NCI-H146 (cell line): ENCODE results near the gene MCF2L2.
A peak's percentile ranks its signal among the peaks of the same experiment; 100 is the strongest.
"Not testable (repeated sequence)": the region's sequence is repeated elsewhere in the genome, so short reads cannot be mapped to it uniquely, and the experiment has no call there.

Experiments used
- DNase-seq: peaks from one replicate; lab custom pipeline; 2025; lab: John Stamatoyannopoulos, UW

MCF2L2 gene

DNA sequence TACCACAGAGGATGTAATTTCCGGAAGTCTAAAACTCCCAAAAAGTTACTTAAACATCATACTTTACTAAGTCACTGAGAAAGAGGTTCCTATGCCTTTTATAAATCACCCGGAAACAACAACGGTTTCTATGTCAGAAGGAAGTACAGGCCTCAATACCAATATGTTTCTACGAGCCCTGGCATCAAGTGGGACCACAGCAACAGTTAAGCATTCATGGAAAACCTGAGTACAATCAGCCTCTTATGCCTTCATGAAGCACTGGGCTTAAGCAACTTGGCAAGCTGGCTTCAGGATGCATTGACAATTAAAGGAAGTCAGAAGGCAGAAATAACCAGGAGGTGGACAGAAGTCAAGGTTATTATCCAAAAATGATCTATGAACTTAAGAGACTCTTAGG lies 194.5 kb downstream of the MCF2L2 start:
- DNase-seq: no peak

DNA sequence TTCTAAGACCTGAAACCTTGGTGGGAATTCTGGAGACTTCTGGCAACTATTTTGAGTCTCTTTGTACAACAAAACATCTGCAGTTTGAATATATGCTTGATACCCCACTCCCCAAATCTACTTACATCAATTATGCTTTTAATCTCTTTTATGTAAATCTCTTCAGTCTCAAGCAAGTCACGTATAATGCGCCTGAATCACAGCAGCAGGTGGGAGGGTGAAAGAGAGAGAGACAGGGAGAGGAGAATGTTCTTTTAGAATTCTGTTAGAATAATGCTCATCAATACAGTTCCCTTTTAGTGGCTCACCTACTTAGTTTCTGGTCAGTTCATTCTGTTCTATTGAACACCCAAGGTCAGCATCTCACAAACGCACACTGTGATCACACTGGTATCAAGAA lies 197.6 kb downstream of the MCF2L2 start:
- DNase-seq: no peak

DNA sequence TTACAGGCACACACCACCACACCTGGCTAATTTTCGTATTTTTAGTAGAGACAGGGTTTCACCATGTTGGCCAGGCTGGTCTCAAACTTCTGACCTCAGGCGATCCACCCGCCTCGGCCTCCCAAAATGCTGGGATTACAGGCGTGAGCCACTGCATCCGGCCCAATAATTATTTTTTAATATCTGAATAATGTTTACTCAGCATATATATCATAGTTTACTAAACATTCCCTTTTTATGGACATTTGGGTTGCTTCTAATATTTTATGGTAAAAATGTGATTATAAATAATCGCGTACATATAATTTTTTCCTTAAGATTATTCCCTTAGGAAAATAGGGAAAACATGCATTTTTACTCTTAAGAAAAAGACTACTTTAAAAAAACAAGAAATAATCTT lies 198.2 kb downstream of the MCF2L2 start:
- not testable (repeated sequence) for DNase-seq

DNA sequence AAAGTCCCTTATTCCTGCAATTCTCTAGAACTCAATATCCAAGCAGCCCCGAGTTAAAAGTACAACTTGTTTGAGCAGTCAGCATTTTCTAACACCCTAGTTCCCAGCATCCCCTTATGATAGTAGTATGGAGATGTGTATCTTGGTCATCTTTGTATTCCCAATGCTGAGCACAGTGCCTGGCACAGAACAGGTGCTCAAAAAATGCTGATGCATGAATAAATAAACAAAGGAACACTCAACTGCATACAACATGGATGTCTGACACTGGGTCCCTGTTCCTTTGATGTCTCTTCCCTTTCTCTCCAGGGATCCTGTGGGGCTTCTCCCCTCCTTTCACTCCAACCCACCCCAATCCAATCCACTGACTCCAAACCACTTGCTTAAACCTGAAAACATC lies 199.2 kb downstream of the MCF2L2 start:
- DNase-seq: no peak

DNA sequence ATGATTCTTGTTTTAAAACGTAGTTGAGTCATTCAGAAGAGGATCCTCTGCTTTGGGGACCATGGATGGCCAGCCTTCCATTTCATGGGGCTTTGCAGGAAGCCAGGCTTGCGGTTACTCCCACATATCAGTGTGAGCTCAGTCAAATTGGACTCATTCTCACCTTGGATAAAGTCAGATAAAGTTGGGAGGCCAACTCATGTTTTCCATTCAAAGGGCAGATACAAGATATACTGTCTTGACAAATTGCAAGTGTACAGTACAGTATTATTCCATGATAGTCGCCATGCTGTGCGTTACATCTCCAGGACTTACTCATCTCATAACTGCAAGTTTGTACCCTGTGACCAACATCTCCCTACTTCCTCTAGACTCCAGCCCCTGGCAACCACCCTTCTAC lies 200.8 kb downstream of the MCF2L2 start:
- DNase-seq: no peak

DNA sequence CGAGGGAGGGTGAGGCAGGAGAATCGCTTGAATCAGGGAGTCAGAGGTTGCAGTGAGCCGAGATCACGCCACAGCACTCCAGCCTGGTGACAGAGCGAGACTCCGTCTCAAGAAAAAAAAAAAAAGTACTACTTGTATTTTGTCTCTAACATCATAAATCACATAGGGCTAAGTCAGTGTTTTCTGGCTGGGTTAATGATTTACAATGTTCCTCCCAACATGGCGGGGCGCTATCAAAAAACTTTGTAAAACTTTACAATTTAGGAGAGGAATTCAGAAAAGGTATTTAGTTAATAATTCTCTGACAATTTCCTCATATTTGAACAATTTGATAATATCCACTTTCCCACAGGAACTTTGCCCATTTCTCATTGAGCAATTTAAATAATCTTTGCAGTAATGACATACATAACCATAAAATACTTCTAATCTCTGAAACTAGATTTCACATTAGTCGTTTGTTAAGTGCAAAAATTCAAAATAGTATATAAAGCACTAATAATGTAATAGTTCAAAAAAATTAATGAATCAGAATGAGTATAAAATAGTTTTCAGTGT lies 202.0 kb downstream of the MCF2L2 start:
- no peak for DNase-seq

DNA sequence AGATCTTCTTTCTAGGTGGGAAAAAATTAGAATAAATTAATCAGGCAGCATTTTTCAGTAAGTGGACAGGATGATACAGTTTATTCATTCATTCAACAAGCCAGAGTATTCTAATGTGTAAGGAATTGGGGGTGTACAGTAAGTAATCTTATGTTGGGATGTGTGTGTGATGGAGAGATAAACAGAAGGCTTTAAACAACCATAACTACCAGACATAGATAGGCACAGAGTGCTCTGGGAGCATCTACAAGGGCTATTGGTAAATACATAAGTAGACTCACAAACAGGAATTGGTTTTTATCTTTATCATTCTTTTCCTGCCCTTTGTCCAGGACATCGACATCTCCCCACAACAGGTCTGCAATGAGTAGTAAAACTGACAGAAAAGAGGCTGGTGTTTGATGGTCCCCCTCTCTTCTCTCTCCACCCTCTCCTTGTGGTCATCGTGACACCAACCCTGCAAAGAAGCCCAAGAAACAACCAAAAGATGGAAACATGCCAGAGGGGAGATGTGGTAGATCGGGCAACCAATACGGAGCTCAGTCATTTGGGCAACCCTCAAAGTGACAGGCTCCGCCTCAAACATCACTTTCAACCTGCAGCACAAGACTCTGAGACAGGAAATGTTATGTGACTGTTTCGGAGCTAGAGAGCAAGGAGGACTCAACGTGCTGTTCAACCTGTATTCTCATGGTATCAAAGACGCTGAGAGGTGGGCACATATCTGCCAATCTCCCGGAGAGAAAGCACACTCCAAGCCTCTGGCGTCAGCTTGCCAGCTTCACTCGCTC lies 204.0 kb downstream of the MCF2L2 start:
- no peak for DNase-seq

DNA sequence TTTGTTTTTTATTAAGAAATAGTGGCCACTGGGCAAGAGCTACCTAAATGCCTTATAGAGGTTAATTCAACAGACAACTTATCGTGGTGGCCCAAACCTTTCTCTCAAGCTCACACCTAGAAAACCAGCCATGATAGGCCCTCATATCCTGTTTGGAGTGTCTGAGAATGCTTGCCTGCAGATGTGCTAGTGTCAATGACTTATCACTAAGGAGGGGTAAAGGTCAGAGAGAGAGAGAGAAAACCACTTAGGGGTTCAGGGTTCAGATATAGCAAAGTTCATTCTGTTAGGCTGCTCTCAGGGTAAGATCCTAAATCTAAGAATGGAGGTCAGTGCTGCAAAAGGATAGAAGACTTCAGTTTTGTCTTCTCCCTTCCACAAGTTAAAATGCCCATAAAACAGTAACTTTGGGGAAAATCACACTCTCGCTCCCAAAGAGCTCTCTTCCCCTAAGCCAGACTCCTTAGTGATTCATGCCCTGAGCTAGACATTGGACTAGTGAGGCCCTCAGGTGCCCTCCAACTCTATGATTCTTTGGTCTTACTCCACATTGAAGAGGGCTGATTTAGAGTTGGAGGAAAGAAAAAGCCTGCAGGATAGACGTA lies 205.7 kb downstream of the MCF2L2 start:
- DNase-seq: no peak

DNA sequence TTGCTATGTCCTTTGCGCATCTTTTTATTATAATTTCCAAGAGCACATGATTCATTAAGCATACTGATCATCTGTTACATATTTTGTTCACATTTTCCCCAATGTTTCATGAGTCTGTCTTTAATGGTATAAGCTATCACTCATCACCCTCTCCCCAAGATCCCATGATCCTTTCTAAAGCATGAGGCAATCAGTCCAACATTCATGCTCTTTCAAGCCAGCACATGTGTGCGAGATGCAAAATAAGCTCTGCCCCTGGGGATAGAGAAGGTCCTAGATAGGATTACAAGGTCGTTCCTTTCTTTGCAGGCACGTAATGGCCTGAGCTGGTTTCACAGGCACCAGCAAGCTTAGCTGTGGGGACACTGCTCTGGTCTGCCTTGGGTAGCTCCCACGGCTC lies 207.6 kb downstream of the MCF2L2 start:
- DNase-seq: no peak

DNA sequence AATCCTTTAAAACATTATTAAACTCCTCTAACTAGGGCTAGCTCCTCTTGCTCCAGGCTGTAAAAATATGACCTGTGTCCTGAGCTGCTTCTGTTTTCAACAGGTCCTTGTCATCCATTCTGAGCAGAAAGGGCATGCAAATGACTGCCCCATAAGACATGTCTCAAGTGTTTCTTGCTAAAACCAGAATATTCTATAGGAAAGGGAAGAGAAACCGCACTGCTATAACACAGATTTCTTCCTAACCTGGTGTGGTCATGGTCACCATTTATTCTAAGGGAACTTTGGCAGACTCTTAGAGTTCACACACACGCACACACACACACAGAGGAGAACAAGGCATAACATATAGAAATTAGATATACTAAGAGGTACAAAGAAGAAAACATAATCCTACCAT lies 209.6 kb downstream of the MCF2L2 start:
- DNase-seq: no peak

DNA sequence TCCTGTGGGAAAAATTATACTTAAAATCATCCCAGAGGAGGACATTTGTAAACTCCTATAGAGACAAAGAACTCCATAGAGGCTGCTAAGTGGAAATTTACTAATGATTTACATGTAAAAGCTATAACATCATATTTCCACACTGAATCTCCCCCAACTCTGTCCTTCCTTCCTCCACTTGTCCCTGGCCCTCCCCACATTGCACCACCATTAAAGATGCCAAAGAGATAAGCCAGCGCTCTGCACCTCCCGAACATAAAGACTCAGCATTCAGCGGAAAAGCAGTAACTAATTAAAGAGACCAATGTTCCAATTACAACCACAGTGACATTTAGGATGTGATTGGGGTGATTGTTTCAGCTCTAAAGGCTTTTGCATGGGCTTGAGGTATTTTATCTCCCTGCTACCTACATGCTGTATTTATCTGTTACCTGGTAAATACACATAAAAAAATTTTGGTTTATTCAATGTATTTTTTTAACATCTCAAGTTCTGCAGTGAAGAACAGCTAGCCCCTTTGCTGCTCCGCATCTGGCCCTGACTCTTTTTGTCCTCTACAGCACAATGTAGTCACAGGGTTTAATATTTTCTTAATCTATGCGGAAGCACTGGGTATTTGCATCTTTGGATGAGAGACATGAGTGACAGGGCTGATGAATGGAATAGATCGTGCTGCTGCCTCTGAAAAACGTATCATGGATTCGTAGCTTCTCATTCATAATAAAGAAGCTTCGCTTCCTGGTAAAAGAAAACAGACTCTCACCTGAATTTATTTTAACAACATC lies 210.7 kb downstream of the MCF2L2 start:
- DNase-seq: no peak

DNA sequence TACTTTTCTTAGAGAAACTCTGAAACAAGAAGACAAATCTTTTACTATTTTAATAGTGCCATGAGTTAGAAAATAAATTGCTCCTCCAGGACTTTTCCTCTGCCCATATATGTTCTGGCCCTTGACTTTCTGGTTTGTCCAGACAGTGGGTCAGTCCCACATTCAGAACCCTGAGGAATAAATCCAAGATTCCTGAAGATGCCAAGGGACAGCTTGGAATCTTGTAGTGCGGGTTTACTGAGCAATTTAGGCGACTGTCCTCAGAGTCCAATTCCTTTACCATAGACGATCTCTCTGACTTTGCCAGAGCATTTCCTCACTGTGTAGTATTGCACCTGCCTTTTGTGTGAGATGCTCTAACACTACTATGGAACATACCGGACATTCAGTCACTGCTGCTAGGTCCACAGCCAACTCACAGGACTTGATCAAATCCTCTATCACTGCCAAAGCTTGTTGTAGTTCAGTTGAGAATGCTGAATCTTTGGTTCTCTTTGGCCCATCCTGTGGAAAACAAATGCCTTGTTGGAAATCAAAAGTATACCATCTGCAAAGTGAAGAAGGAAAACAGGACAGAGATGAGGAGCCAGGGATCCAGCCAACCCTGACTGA lies 212.7 kb downstream of the MCF2L2 start:
- no peak for DNase-seq

DNA sequence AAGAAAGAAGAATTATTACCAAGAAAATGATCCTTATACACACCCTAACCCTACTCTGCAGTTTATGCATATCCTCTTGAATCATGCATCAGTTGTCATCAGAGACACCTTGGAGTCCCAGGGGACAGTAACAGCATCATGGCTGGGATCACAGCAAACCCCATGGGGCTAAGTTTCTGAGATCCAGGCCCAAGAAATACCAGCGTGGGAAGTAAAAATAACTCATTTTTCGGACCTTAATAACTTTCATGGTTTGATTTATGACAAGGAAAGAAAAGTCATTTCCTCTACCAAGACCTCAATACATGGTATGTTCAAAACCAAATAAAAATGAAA lies 214.2 kb downstream of the MCF2L2 start:
- DNase-seq: no peak

DNA sequence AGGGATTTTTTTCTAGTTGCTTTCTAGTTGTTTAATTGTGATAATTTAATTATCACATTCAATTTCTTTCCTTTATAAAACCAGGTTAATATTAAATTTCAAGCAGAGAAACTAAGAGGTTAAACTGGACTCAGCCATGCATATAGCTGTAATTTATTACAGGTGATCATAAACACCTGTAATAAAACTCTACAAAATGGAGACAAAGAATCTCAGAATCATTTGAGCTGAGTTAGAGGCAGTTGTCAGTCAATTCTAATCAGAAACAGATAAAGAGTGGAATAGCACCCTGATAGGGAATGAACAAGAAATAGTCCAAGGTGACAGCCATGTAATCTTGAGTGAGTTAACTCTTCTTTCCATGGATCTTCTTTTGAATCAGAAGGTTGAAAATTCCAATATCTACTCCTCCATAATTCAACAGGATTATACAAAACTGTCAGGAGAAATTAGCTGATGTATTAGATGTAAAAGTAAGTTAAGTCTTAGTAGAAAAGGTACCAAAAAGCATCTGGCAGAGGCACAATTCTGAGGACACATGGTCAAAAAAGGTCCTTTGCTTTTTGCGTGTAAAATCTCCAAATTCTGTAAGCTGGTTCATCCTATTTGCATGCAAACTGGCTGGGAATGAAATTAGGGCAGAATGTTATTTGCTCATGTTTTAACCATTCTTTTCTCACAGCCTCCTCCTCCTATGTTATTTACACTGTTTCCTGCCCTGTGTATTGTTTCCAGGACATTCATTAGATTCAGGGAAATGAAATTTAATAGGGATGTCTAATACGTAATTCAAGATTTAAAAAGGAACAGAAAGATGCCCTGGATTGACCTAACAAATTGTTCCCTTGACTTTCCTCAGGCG lies 214.8 kb downstream of the MCF2L2 start:
- peak; percentile 11 for DNase-seq

DNA sequence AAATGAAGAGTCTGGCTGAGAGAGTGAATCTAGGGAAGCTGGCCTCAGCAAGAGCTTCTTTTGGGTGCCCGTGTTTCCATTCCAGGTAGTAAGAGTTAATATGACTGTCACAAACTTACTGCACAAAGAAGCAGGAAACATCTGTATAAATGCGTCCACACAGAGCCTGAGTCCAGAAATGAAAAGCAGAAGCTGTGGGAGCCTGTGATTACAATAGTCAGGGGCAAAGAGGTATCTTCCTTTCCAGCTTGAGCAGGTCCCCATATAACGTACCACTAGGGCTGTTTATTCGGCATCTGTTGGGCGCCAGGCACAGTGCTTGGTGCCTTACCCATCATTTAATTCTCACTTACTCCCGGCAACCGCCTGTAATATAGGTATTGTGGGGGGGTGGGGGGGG lies 215.9 kb downstream of the MCF2L2 start:
- no peak for DNase-seq

DNA sequence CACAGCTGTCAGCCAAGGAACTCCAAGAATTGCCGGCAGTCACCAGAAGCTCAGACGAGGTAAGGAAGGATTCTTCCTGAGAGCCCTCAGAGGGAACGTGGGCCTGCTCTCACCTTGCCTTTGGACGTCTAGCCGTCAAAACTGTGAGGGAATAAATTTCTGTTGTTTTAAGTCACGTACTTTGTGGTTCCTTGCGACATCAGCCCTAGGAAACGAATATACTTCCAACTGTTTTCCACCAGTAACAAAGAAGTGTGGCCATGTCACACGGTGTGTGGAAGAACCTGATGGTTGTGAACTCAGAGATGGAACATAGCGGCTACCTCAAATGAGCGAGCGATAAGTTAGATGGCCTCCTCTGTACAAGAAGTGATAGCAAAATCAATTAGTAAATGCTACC lies 216.3 kb downstream of the MCF2L2 start:
- DNase-seq: no peak

DNA sequence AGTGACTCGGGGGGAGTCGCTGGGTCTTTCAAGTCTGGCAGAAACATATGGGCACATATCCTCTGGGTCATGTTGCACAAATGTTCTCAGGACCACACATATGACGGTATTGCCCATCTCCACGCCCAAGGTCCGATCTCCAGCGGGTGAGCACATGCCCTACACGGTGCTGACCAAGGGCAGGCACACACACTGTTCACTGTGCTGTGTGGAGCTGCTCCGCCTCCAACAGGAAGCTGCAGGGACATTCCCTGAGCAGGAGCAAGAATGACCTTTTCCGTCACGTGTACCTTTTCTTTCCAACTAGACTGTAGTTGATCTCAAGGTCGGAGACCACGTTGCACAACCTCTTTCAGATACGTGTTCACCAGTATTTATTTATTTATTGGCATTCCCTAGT lies 217.1 kb downstream of the MCF2L2 start:
- no peak for DNase-seq

DNA sequence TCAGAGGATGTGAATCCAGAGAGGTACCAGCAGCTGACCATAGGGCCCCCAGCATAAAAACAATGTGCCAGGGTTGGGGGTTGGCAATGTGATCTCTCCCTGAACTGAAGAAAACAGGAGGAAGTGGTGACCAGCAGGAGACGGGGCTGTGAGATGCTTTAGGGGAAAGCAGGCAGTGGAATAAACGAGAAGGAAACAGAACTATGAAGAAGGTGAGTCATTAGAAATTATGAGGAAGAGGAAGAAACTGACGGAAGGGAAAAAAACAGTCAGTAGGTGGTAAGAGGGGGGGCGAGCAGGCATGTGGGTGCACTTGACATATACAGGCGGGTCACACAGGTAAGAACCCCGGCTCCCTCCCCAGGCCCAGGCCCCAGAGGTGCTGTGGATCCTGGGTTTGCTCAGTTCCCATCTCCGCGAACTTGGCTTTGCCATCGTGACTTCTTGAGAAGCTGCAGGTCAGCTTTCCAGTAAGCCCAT lies 217.5 kb downstream of the MCF2L2 start:
- no peak for DNase-seq

DNA sequence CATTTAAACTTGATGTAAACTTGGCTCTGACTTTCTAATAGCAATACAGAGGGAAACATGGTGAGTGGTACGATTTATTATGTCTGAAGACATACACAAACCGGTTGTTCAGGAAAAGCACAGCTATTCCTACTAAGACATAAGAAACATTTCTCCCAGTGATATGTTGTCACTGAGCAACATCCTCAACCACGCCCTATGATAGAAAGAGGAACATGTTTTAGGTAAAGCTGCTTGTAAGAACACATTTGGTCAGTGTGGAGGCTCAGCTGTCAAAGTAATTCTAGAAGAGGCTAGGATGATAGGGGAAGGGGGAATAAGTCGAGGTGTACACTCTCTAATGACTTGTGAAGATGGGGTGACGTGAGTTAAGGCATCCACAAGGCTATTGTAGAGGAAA lies 218.1 kb downstream of the MCF2L2 start:
- no peak for DNase-seq

DNA sequence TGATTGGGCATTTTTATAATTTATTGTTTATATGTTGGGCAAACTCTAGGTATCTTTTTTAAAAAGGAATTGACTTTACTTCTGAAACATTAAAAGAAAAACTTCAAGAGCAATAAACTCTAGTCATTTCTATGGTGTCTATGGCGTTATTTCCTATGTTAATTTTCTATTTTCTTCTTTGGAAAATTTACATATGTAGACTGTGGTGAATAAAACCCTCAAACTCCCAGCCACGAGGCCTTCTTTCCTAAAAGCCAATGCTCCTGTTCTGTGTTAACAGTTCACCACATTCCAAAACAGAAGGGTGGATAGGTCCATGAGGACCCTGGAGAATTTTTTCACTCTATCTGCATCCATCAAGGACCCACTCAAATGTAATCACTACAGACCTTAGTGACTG lies 219.6 kb downstream of the MCF2L2 start:
- no peak for DNase-seq

DNA sequence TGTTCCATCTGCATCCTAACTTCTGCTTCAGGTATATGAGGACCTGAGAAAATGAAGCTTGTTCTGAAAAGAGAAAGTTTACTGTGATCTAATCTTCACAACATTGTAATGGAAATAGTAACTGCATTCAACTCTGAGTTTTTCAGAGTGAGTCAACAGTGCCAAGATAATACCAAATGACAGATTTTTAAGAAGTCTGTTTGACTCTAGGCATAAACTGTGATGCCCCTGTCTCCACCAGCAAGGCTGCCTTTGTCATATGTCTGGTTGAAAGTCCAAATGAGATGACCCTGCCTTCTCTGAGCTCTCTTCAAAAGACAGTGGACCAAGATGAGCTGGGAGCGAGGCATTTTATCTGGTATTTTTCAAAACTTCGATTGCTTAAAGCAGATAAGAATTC lies 220.2 kb downstream of the MCF2L2 start:
- DNase-seq: no peak
